ENCODE data around the gene GPR3.
"Not testable (repeated sequence)": the region's sequence is repeated elsewhere in the genome, so short reads cannot be mapped to it uniquely, and the experiment has no call there.

DNA sequence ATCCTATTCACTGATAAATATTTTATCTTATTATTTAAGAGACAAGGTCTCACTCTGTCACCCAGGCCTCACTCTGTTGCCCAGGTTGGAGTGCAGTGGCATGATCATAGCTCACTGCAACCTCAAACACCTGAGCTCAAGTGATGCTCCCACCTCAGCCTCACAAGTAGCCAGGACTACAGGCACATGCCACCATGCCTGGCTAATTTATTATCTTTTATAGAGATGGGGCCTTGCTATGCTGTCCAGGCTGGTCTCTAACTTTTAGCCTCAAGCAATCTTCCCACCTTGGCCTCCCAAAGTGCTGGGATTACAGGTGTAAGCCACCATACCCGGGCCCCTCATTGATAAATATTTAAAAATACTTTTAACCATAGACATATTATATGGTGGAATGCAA lies 40.3 kb downstream of the GPR3 start:
- not testable (repeated sequence) for TF ChIP-seq CTCF, EP300, POLR2A (IDR thresholded peaks at IDR 0.05)

All from gastroesophageal sphincter (tissue), 3 donors.